H1 (cell line): ENCODE measurements around the gene CACNA2D3. TPM values are rescaled to one million over a fixed set of nuclear protein-coding genes. Genes with fewer than 3 reads are reported as not detected.

Experiments used
- ASH2L ChIP-seq: fragments of 200-600, 300-600 bp; sonication (generic); IDR thresholded peaks from one replicate; pipeline ENCODE4 v1.7.1; 2017; ENCODE audit warnings: low read length
- KDM4A ChIP-seq: IDR thresholded peaks from one replicate; pipeline ENCODE4 v1.7.1; 2012; ENCODE audit warnings: low read depth, mild to moderate bottlenecking, moderate library complexity, low read length, inconsistent platforms; ENCODE audit not compliant: severe bottlenecking
- RAD21 ChIP-seq, 2 experiments: IDR thresholded peaks in 1 of 2; conservative IDR thresholded peaks in 1 of 2; 2 replicates each; pipeline ENCODE4 v1.6.1; 2011; ENCODE audit warnings: low read depth in 2 of 2, low read length in 2 of 2, improper control_type of control experiment in 1 of 2, inconsistent platforms in 1 of 2, mild to moderate bottlenecking in 1 of 2, moderate library complexity in 1 of 2
- USF2 ChIP-seq: IDR thresholded peaks from 2 replicates; pipeline ENCODE4 v1.6.1; 2011; ENCODE audit warnings: low read length, improper control_type of control experiment
- polyA plus RNA-seq, 7 experiments: library from polyadenylated mRNA; depleted of rRNA in 3 of 7; stranded (reverse) in 5 of 7; unstranded in 2 of 7; fragments of >200 nt in 5 of 7; fragments of 200-250 nt in 2 of 7; gene quantifications; 1 replicate in 5 of 7; 2 replicates in 1 of 7; 4 replicates in 1 of 7; pipeline versions ENCODE4 v1.2.1 to v1.2.3, GENCODE V29; 2011 to 2013; ENCODE audit warnings: missing spikeins in 2 of 7, mixed read lengths in 2 of 7
- total RNA-seq: library from RNA; stranded (reverse); fragmentation: NEBNext Ultra II Directional; extraction: Animal tissue kit (Norgen Biotek cat#: 25700); gene quantifications from 2 replicates; pipeline ENCODE4 v1.2.1, GENCODE V29; 2021

Gene CACNA2D3
- total and polyA plus RNA-seq, 2 of the 8 experiments (the other 6 are each of a cell fraction or from before 2014, with no cell fraction given) = 1.5 to 1.8 TPM

DNA sequence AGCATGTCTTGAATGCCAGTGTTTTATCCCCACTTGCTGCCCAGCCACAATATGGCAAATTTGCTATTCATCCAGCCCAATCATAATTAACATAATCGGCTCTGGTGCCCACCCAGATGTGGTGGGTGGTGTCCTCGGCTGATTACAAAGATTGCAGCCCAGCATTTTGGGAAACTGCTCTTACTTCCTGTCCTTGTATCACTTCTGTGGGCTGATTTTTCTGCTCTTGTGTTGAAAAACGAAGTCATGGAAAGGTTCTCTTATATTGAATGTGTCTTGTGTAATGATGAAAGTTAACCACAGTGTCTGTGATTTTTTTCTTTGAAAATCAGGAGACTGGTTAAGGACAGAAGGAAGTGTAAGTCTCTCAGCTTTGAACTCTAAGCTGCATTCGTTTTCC is 141.7 kb downstream of the CACNA2D3 start (continued):
- no peak for TF ChIP-seq KDM4A
- no peak for TF ChIP-seq RAD21 (IDR thresholded peaks at IDR 0.05 in 1 of 2, conservative IDR thresholded peaks at IDR 0.05 in 1 of 2; ENCODE audit: low read depth in 2 of 2, low read length in 2 of 2)
- TF ChIP-seq USF2 = no peak
- no peak for TF ChIP-seq ASH2L
